SK-N-SH treated with all-trans-retinoic acid at 6 μM for 48 hours (cell line): ENCODE measurements around the gene HSPA5.

Experiments
- ARNTL ChIP-seq: fragments of 450-650 bp; formaldehyde crosslinking; IDR thresholded peaks from 2 replicates; pipeline ENCODE4 v1.5.0; 2020; ENCODE audit warnings: low read depth, mild to moderate bottlenecking, moderate library complexity, borderline replicate concordance
- CREB5 ChIP-seq: fragments of 250-450 bp; sonication (Bioruptor Pico); IDR thresholded peaks from 2 replicates; pipeline ENCODE4 v1.5.1; 2020; ENCODE audit warnings: low read depth, mild to moderate bottlenecking, moderate library complexity
- CSDC2 ChIP-seq: fragments of 250-450 bp; sonication (Bioruptor Pico); IDR thresholded peaks from 2 replicates; pipeline ENCODE4 v1.5.0; 2020; ENCODE audit warnings: mild to moderate bottlenecking, moderate library complexity
- OSR1 ChIP-seq: fragments of 250-450 bp; sonication (Bioruptor Pico); IDR thresholded peaks from 2 replicates; pipeline ENCODE4 v1.8.0; 2022; ENCODE audit warnings: moderate library complexity, mild to moderate bottlenecking, inconsistent platforms
- PATZ1 ChIP-seq: fragments of 250-450 bp; sonication (Bioruptor Pico); IDR thresholded peaks from 2 replicates; pipeline ENCODE4 v1.8.0; 2020; ENCODE audit warnings: mild to moderate bottlenecking, moderate library complexity, borderline replicate concordance
- PPARA ChIP-seq: fragments of 250-450 bp; sonication (Bioruptor Pico); IDR thresholded peaks from 2 replicates; pipeline ENCODE4 v1.5.0; 2020; ENCODE audit warnings: mild to moderate bottlenecking, borderline replicate concordance
- RARB ChIP-seq: fragments of 250-450 bp; sonication (Bioruptor Pico); IDR thresholded peaks from 2 replicates; pipeline ENCODE4 v1.8.0; 2021; ENCODE audit warnings: mild to moderate bottlenecking, moderate library complexity
- SNAI2 ChIP-seq: fragments of 250-450 bp; sonication (Bioruptor Pico); IDR thresholded peaks from 2 replicates; pipeline ENCODE4 v1.5.0; 2020; ENCODE audit warnings: mild to moderate bottlenecking, moderate library complexity
- ZFP3 ChIP-seq: fragments of 250-450 bp; sonication (Bioruptor Pico); IDR thresholded peaks from 2 replicates; pipeline ENCODE4 v1.5.0; 2020; ENCODE audit warnings: mild to moderate bottlenecking, moderate library complexity
- ZFP30 ChIP-seq: fragments of 450-650 bp; formaldehyde crosslinking; IDR thresholded peaks from 2 replicates; pipeline ENCODE4 v1.5.0; 2022; ENCODE audit warnings: mild to moderate bottlenecking, moderate library complexity
- TF ChIP-seq, protein P1 (sequence below): fragments of 250-450 bp; sonication (Bioruptor Pico); IDR thresholded peaks from 2 replicates; pipeline ENCODE4 v1.5.0; 2020; ENCODE audit warnings: mild to moderate bottlenecking, moderate library complexity
- TF ChIP-seq, protein P2 (sequence below): fragments of 250-450 bp; sonication (Bioruptor Pico); IDR thresholded peaks from 2 replicates; pipeline ENCODE4 v1.5.1; 2021; ENCODE audit warnings: mild to moderate bottlenecking, moderate library complexity

DNA sequence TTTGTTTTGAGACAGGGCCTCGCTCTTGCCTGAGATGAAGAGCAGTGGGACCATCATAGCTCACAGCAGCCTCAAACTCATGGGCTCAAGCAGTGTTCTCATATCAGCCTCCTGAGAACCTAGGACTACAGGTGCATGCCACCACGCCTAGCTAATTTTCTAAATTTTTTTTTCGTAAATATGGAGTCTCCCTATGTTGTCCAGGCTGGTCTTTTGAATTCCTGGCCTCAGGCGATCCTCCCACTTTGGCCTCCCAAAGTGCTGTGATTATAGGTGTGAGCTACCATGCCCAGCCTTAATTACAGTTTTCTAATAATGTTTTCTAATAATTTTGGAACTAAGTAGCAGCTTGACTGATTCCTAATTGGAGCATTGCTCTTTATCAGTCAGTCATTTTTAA is 35.6 kb upstream of the HSPA5 start:
- no peak for TF ChIP-seq CREB5 (CRISPR knock-in tag)
- TF ChIP-seq ZFP30 = no peak
- TF ChIP-seq ARNTL = no peak
- TF ChIP-seq, protein P1, sequence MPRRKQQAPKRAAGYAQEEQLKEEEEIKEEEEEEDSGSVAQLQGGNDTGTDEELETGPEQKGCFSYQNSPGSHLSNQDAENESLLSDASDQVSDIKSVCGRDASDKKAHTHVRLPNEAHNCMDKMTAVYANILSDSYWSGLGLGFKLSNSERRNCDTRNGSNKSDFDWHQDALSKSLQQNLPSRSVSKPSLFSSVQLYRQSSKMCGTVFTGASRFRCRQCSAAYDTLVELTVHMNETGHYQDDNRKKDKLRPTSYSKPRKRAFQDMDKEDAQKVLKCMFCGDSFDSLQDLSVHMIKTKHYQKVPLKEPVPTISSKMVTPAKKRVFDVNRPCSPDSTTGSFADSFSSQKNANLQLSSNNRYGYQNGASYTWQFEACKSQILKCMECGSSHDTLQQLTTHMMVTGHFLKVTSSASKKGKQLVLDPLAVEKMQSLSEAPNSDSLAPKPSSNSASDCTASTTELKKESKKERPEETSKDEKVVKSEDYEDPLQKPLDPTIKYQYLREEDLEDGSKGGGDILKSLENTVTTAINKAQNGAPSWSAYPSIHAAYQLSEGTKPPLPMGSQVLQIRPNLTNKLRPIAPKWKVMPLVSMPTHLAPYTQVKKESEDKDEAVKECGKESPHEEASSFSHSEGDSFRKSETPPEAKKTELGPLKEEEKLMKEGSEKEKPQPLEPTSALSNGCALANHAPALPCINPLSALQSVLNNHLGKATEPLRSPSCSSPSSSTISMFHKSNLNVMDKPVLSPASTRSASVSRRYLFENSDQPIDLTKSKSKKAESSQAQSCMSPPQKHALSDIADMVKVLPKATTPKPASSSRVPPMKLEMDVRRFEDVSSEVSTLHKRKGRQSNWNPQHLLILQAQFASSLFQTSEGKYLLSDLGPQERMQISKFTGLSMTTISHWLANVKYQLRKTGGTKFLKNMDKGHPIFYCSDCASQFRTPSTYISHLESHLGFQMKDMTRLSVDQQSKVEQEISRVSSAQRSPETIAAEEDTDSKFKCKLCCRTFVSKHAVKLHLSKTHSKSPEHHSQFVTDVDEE (CRISPR knock-in tag) = no peak
- TF ChIP-seq ZFP3 (CRISPR knock-in tag) = no peak
- no peak for TF ChIP-seq PATZ1 (CRISPR knock-in tag)
- no peak for TF ChIP-seq OSR1 (CRISPR knock-in tag)
- no peak for TF ChIP-seq CSDC2 (CRISPR knock-in tag)
- TF ChIP-seq SNAI2 = no peak
- TF ChIP-seq RARB (CRISPR knock-in tag) = no peak
- no peak for TF ChIP-seq PPARA (CRISPR knock-in tag)
- TF ChIP-seq, protein P2, sequence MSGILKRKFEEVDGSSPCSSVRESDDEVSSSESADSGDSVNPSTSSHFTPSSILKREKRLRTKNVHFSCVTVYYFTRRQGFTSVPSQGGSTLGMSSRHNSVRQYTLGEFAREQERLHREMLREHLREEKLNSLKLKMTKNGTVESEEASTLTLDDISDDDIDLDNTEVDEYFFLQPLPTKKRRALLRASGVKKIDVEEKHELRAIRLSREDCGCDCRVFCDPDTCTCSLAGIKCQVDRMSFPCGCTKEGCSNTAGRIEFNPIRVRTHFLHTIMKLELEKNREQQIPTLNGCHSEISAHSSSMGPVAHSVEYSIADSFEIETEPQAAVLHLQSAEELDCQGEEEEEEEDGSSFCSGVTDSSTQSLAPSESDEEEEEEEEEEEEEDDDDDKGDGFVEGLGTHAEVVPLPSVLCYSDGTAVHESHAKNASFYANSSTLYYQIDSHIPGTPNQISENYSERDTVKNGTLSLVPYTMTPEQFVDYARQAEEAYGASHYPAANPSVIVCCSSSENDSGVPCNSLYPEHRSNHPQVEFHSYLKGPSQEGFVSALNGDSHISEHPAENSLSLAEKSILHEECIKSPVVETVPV = no peak
